Caco-2 (cell line): ENCODE measurements around the gene OR2D3. TPM values are rescaled to one million over a fixed set of nuclear protein-coding genes. Genes with fewer than 3 reads are reported as not detected.

Experiments
- BruUV-seq: library from RNA; stranded (reverse); fragments of 400-500 nt; replicated peaks from 2 replicates; lab custom pipeline; 2021; lab: Mats Ljungman, UMichigan
- CTCF ChIA-PET: fragments of 300-600 bp; sonication (Branson Sonifier 250); formaldehyde crosslinking; loops from one replicate; lab custom pipeline; 2022; ENCODE audit warnings: antibody characterized with exemption; lab: Charles Lee
- POLR2A ChIA-PET: fragments of 300-600 bp; sonication (Branson Sonifier 250); formaldehyde crosslinking; loops from one replicate; lab custom pipeline; 2022; ENCODE audit warnings: antibody characterized with exemption; lab: Charles Lee
- DNase-seq, 2 experiments: peaks; one replicate each; pipeline versions ENCODE4 v3.0.0 to v3.0.0-alpha.2; 2020 to 2022
- H3K27me3 ChIP-seq: replicated peaks from 2 replicates; pipeline ENCODE4 v1.6.0; 2011; ENCODE audit warnings: low read length; ENCODE audit not compliant: control insufficient read depth, insufficient read depth
- H3K36me3 ChIP-seq: 2 replicates; pipeline ENCODE4 v1.5.1; 2011; ENCODE audit warnings: low read length; ENCODE audit not compliant: control insufficient read depth, insufficient read depth
- H3K4me1 ChIP-seq: fragments of 250-450 bp; sonication (Bioruptor Pico); 2 replicates; pipeline ENCODE4 v1.5.1; 2020; ENCODE audit warnings: mild to moderate bottlenecking
- H3K4me3 ChIP-seq: 2 replicates; pipeline ENCODE4 v1.5.1; 2011; ENCODE audit warnings: low read depth, mild to moderate bottlenecking, control low read depth, low read length
- H3K9me3 ChIP-seq: fragments of 250-450 bp; sonication (Bioruptor Pico); 2 replicates; pipeline ENCODE4 v1.5.1; 2020; ENCODE audit warnings: mild to moderate bottlenecking, moderate library complexity
- H3K27ac Mint-ChIP-seq: one replicate; pipeline ENCODE4 v1.8.0; 2022; ENCODE audit warnings: mixed read lengths; ENCODE audit not compliant: unreplicated experiment
- H3K27me3 Mint-ChIP-seq: one replicate; pipeline ENCODE4 v1.8.0; 2022; ENCODE audit warnings: mixed read lengths; ENCODE audit not compliant: insufficient read depth, unreplicated experiment
- H3K36me3 Mint-ChIP-seq: one replicate; pipeline ENCODE4 v1.8.0; 2022; ENCODE audit warnings: mild to moderate bottlenecking, mixed read lengths; ENCODE audit not compliant: insufficient read depth, unreplicated experiment
- H3K4me1 Mint-ChIP-seq: one replicate; pipeline ENCODE4 v1.8.0; 2022; ENCODE audit warnings: low read depth, mixed read lengths; ENCODE audit not compliant: unreplicated experiment
- H3K4me3 Mint-ChIP-seq: one replicate; pipeline ENCODE4 v1.8.0; 2022; ENCODE audit warnings: mild to moderate bottlenecking, moderate library complexity, mixed read lengths; ENCODE audit not compliant: unreplicated experiment
- H3K9me3 Mint-ChIP-seq: one replicate; pipeline ENCODE4 v1.8.0; 2022; ENCODE audit warnings: mixed read lengths; ENCODE audit not compliant: unreplicated experiment
- CTCF ChIP-seq, 2 experiments: fragments of 200-600 bp in 1 of 2; IDR thresholded peaks; 1 replicate in 1 of 2; 2 replicates in 1 of 2; pipeline versions ENCODE4 v1.5.1 to v1.8.0; 2011 to 2022; ENCODE audit warnings: antibody characterized with exemption in 1 of 2, control low read depth in 1 of 2, inconsistent platforms in 1 of 2, low read depth in 1 of 2, low read length in 1 of 2, mild to moderate bottlenecking in 1 of 2, moderate library complexity in 1 of 2; ENCODE audit not compliant: insufficient read depth in 1 of 2, severe bottlenecking in 1 of 2, unreplicated experiment in 1 of 2
- intact Hi-C: fragments of 100-400 bp; cut with micrococcal nuclease; formaldehyde crosslinking; loops from one replicate; pipeline ENCODE4 v1.10.0; 2022; ENCODE audit not compliant: unreplicated experiment
- total RNA-seq: library from RNA; stranded (reverse); gene quantifications from 2 replicates; pipeline ENCODE4 v1.2.3, GENCODE V29; 2022

The OR2D3 gene
- total RNA-seq, 1 experiment from 2014 or later: not detected

GRCh38 chr11:6925636-6926207, 4.9 kb downstream of the OR2D3 start:
- TF ChIP-seq CTCF (IDR thresholded peaks at IDR 0.05; ENCODE audit: insufficient read depth in 1 of 2, low read depth in 1 of 2, low read length in 1 of 2, severe bottlenecking in 1 of 2, unreplicated experiment in 1 of 2): no peak
- no peaks in the 10 kb centered on the region for H3K27me3 ChIP-seq
- no peak for DNase-seq
- Mint-ChIP-seq H3K4me1 (no peaks in the 10 kb centered on the region), H3K9me3 (no peaks in the 10 kb centered on the region), H3K27ac (no peak overlapping the region), H3K4me3 (no peak overlapping the region), H3K36me3 (no peaks in the 10 kb centered on the region), H3K27me3 (peaks cover 5% of the 10 kb centered on the region)
- no peaks in the 10 kb centered on the region for H3K4me1 ChIP-seq
- ChIA-PET CTCF (no interaction called here), POLR2A (no interaction called here)
- no peaks in the 10 kb centered on the region for H3K9me3 ChIP-seq
- BruUV-seq: no TSS peak
- no peak overlapping the region for H3K4me3 ChIP-seq
- no peaks in the 10 kb centered on the region for H3K36me3 ChIP-seq
- intact Hi-C loops: no loop called here

GRCh38 chr11:6926208-6927029, 5.6 kb downstream of the OR2D3 start, which contains the start of gene ZNF215:
Gene ZNF215, plus strand, starts transcription at chr11:6926426. Its CDS starts 5,847 bp downstream, at chr11:6932273.
- Mint-ChIP-seq H3K27ac (no peak within 1 kb of the TSS), H3K36me3 (no peaks in the 10 kb centered on the region), H3K9me3 (no peaks in the 10 kb centered on the region), H3K4me3 (no peak within 1 kb of the TSS), H3K27me3 (peaks cover 4% of the 10 kb centered on the region), H3K4me1 (no peaks in the 10 kb centered on the region)
- no peaks in the 10 kb centered on the region for H3K27me3 ChIP-seq
- H3K4me1 ChIP-seq: no peaks in the 10 kb centered on the region
- intact Hi-C loops: no loop called here
- CTCF ChIA-PET: no interaction called here
- H3K4me3 ChIP-seq: no peak within 1 kb of the TSS
- H3K9me3 ChIP-seq: no peaks in the 10 kb centered on the region
- no peak for DNase-seq
- H3K36me3 ChIP-seq: no peaks in the 10 kb centered on the region
- TF ChIP-seq CTCF (IDR thresholded peaks at IDR 0.05; ENCODE audit: insufficient read depth in 1 of 2, low read depth in 1 of 2, low read length in 1 of 2, severe bottlenecking in 1 of 2, unreplicated experiment in 1 of 2): no peak
- POLR2A ChIA-PET: no interaction called here
- BruUV-seq: no TSS peak

DNA sequence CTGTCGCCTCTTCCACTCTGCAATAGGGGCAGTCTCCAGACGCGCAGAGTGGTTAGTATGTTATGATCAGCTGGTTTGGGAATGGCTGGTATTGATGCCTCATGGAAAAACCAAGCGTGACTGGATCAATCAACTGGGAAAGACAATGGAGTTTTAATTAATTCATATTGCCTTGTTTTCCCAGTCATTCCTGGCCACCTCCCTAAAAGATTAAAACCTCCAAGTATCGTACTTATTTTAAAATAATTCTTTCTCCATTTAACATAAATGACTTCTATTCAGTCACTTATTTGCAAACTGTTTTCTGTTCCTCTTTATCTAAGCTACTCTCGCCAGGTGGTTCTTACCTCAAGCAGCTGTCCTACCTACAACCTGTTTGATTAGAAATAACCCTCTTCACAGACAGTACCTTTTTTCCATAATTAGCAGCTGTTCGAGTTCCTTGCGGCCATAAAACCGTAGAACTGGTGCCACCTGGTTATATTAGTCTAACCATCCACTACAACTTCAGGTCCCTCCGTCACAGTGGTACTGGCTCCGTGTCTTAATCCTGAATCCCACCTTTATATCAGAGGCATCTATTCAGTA, 6.3 kb downstream of the OR2D3 start:
- H3K36me3 ChIP-seq: no peaks in the 10 kb centered on the region
- BruUV-seq: no TSS peak
- H3K36me3 Mint-ChIP-seq: no peaks in the 10 kb centered on the region
- no peak for DNase-seq
- H3K9me3 Mint-ChIP-seq: no peaks in the 10 kb centered on the region
- CTCF ChIA-PET: no interaction called here
- no peak overlapping the region for H3K4me3 Mint-ChIP-seq
- H3K4me1 ChIP-seq: no peaks in the 10 kb centered on the region
- H3K4me3 ChIP-seq: no peak overlapping the region
- H3K27me3 Mint-ChIP-seq: no peaks in the 10 kb centered on the region
- TF ChIP-seq CTCF (IDR thresholded peaks at IDR 0.05; ENCODE audit: insufficient read depth in 1 of 2, low read depth in 1 of 2, low read length in 1 of 2, severe bottlenecking in 1 of 2, unreplicated experiment in 1 of 2): no peak
- POLR2A ChIA-PET: interaction anchor here (0.6 kb wide), 1 partner anchor 23 kb away, joined by 4 read pairs; no protein-coding TSS in a partner anchor
- no peaks in the 10 kb centered on the region for H3K27me3 ChIP-seq
- H3K27ac Mint-ChIP-seq: no peak overlapping the region
- intact Hi-C loops: no loop called here
- H3K9me3 ChIP-seq: no peaks in the 10 kb centered on the region
- no peaks in the 10 kb centered on the region for H3K4me1 Mint-ChIP-seq
